Activated T-helper 2 cell treated with anti-CD3 and anti-CD28 coated beads, Interferon-gamma antibody, Interleukin-2, Interleukin-4, amounts not matched to agents 10 μg/mL and 5 μg/mL and 100 μg/mL, durations not matched to agents 14 hours and 24 hours and 36 hours (primary cell): ENCODE measurements around the gene GAP43. TPM values are rescaled to one million over a fixed set of nuclear protein-coding genes. Genes with fewer than 3 reads are reported as not detected.

Source experiments
- DNase-seq: peaks from one replicate; pipeline ENCODE4 v3.0.0; 2021; ENCODE audit warnings: low spot score
- H3K27ac Mint-ChIP-seq: one replicate; pipeline ENCODE4 v1.8.0; 2021; ENCODE audit warnings: mixed read lengths
- H3K27me3 Mint-ChIP-seq: one replicate; pipeline ENCODE4 v1.8.0; 2021; ENCODE audit warnings: low read depth, mixed read lengths
- H3K36me3 Mint-ChIP-seq: one replicate; pipeline ENCODE4 v1.8.0; 2021; ENCODE audit warnings: low read depth, mixed read lengths
- H3K4me1 Mint-ChIP-seq: one replicate; pipeline ENCODE4 v1.8.0; 2021; ENCODE audit warnings: low read depth, mixed read lengths
- H3K4me3 Mint-ChIP-seq: one replicate; pipeline ENCODE4 v1.8.0; 2021; ENCODE audit warnings: low read depth, mild to moderate bottlenecking, moderate library complexity, mixed read lengths
- H3K9me3 Mint-ChIP-seq: one replicate; pipeline ENCODE4 v1.8.0; 2021; ENCODE audit warnings: mixed read lengths
- intact Hi-C: fragments of 100-400 bp; cut with micrococcal nuclease; formaldehyde crosslinking; loops from one replicate; pipeline ENCODE4 v1.15.1; 2023
- total RNA-seq: library from RNA; stranded (reverse); gene quantifications from 2 replicates; pipeline ENCODE4 v1.2.3, GENCODE V29; 2022

GAP43 gene
- total RNA-seq, 1 donor from 2014 or later = not detected

- Mint-ChIP-seq H3K36me3 (no peaks in the 10 kb centered on the region), H3K27ac (no peak overlapping the region), H3K4me3 (no peak overlapping the region), H3K27me3 (peaks cover 10% of the 10 kb centered on the region), H3K4me1 (peaks cover 11% of the 10 kb centered on the region), H3K9me3 (no peaks in the 10 kb centered on the region)
- DNase-seq = no peak
- intact Hi-C loops = no loop called here
Measured at GRCh38 chr3:115615001-115615814, 8.1 kb upstream of the GAP43 start.

- DNase-seq = no peak
- Mint-ChIP-seq H3K27ac (no peak overlapping the region), H3K4me3 (no peak overlapping the region), H3K9me3 (no peaks in the 10 kb centered on the region), H3K36me3 (no peaks in the 10 kb centered on the region), H3K4me1 (peaks cover 11% of the 10 kb centered on the region), H3K27me3 (peaks cover 6% of the 10 kb centered on the region)
- intact Hi-C loops = loop anchor here (2.0 kb wide), 3 partner anchors 42 to 168 kb away; no protein-coding TSS in a partner anchor
Measured at GRCh38 chr3:115616461-115616860, 6.8 kb upstream of the GAP43 start.

- Mint-ChIP-seq H3K36me3 (no peaks in the 10 kb centered on the region), H3K27me3 (peaks cover 9% of the 10 kb centered on the region), H3K4me1 (peaks cover 11% of the 10 kb centered on the region), H3K9me3 (no peaks in the 10 kb centered on the region), H3K4me3 (no peak overlapping the region), H3K27ac (no peak overlapping the region)
- intact Hi-C loops = loop anchor here (2.0 kb wide), 3 partner anchors 41 to 167 kb away; no protein-coding TSS in a partner anchor
- DNase-seq = no peak
Measured at GRCh38 chr3:115617591-115617990, 5.7 kb upstream of the GAP43 start.

- Mint-ChIP-seq H3K27me3 (peaks cover 48% of the 10 kb centered on the region), H3K9me3 (no peaks in the 10 kb centered on the region), H3K4me1 (peaks cover 8% of the 10 kb centered on the region), H3K4me3 (no peak overlapping the region), H3K27ac (no peak overlapping the region), H3K36me3 (no peaks in the 10 kb centered on the region)
- intact Hi-C loops = no loop called here
- no peak for DNase-seq
Measured at GRCh38 chr3:115624029-115624741, 875 bp downstream of the GAP43 start.

- H3K9me3 Mint-ChIP-seq = no peaks in the 10 kb centered on the region
- peaks cover 8% of the 10 kb centered on the region for H3K4me1 Mint-ChIP-seq
- H3K27ac Mint-ChIP-seq = no peak overlapping the region
- H3K4me3 Mint-ChIP-seq = no peak overlapping the region
- peaks cover 48% of the 10 kb centered on the region for H3K27me3 Mint-ChIP-seq
- no peak for DNase-seq
- no peaks in the 10 kb centered on the region for H3K36me3 Mint-ChIP-seq
- intact Hi-C loops = no loop called here
Measured at GRCh38 chr3:115624901-115625300, 1.6 kb downstream of the GAP43 start.

GRCh38 chr3:115626006-115626409 lies 2.7 kb downstream of the GAP43 start:
- peaks cover 8% of the 10 kb centered on the region for H3K4me1 Mint-ChIP-seq
- H3K36me3 Mint-ChIP-seq = no peaks in the 10 kb centered on the region
- no peak overlapping the region for H3K4me3 Mint-ChIP-seq
- H3K27ac Mint-ChIP-seq = no peak overlapping the region
- peaks cover 53% of the 10 kb centered on the region for H3K27me3 Mint-ChIP-seq
- H3K9me3 Mint-ChIP-seq = no peaks in the 10 kb centered on the region
- intact Hi-C loops = no loop called here
- DNase-seq = no peak

- intact Hi-C loops = no loop called here
- Mint-ChIP-seq H3K27me3 (peaks cover 51% of the 10 kb centered on the region), H3K27ac (no peak overlapping the region), H3K4me3 (no peak overlapping the region), H3K9me3 (no peaks in the 10 kb centered on the region), H3K36me3 (no peaks in the 10 kb centered on the region), H3K4me1 (peaks cover 8% of the 10 kb centered on the region)
- DNase-seq = no peak
Measured at GRCh38 chr3:115626721-115627120, 3.4 kb downstream of the GAP43 start.

- no peak for DNase-seq
- Mint-ChIP-seq H3K9me3 (no peaks in the 10 kb centered on the region), H3K27me3 (peaks cover 46% of the 10 kb centered on the region), H3K4me3 (no peak overlapping the region), H3K4me1 (peaks cover 8% of the 10 kb centered on the region), H3K36me3 (no peaks in the 10 kb centered on the region), H3K27ac (no peak overlapping the region)
- intact Hi-C loops = no loop called here
Measured at GRCh38 chr3:115627180-115628074, 4.1 kb downstream of the GAP43 start.

GRCh38 chr3:115628075-115628412 lies 4.7 kb downstream of the GAP43 start:
- Mint-ChIP-seq H3K4me1 (peaks cover 7% of the 10 kb centered on the region), H3K4me3 (no peak overlapping the region), H3K36me3 (no peaks in the 10 kb centered on the region), H3K27ac (no peak overlapping the region), H3K27me3 (peaks cover 43% of the 10 kb centered on the region), H3K9me3 (no peaks in the 10 kb centered on the region)
- DNase-seq = no peak
- intact Hi-C loops = no loop called here

- no peaks in the 10 kb centered on the region for H3K9me3 Mint-ChIP-seq
- H3K4me3 Mint-ChIP-seq = no peak overlapping the region
- DNase-seq = no peak
- H3K36me3 Mint-ChIP-seq = no peaks in the 10 kb centered on the region
- intact Hi-C loops = no loop called here
- no peak overlapping the region for H3K27ac Mint-ChIP-seq
- peaks cover 25% of the 10 kb centered on the region for H3K27me3 Mint-ChIP-seq
- no peaks in the 10 kb centered on the region for H3K4me1 Mint-ChIP-seq
Measured at GRCh38 chr3:115630850-115631249, 7.5 kb downstream of the GAP43 start.

GRCh38 chr3:115632026-115632425 lies 8.7 kb downstream of the GAP43 start:
- Mint-ChIP-seq H3K9me3 (no peaks in the 10 kb centered on the region), H3K4me3 (no peak overlapping the region), H3K4me1 (no peaks in the 10 kb centered on the region), H3K27me3 (peaks cover 15% of the 10 kb centered on the region), H3K36me3 (no peaks in the 10 kb centered on the region), H3K27ac (no peak overlapping the region)
- intact Hi-C loops = no loop called here
- DNase-seq = no peak

- H3K9me3 Mint-ChIP-seq = no peaks in the 10 kb centered on the region
- H3K27me3 Mint-ChIP-seq = peaks cover 12% of the 10 kb centered on the region
- no peak overlapping the region for H3K27ac Mint-ChIP-seq
- no peak for DNase-seq
- H3K4me1 Mint-ChIP-seq = peaks cover under 1% of the 10 kb centered on the region
- no peaks in the 10 kb centered on the region for H3K36me3 Mint-ChIP-seq
- H3K4me3 Mint-ChIP-seq = no peak overlapping the region
- intact Hi-C loops = no loop called here
Measured at GRCh38 chr3:115633467-115633866, 10.2 kb downstream of the GAP43 start.
